DND-41 (cell line): ENCODE data around the gene HSPG2.

Experiments
- EZH2 ChIP-seq: IDR thresholded peaks from 3 replicates; pipeline ENCODE4 v1.6.1; 2012; ENCODE audit warnings: borderline replicate concordance, low read depth, mild to moderate bottlenecking, moderate library complexity, low read length, inconsistent platforms; ENCODE audit not compliant: severe bottlenecking
- TF ChIP-seq, protein P1 (sequence below): IDR thresholded peaks from 2 replicates; pipeline ENCODE4 v1.5.1; 2012; ENCODE audit warnings: borderline replicate concordance, low read length, moderate library complexity, mild to moderate bottlenecking; ENCODE audit not compliant: poor library complexity, severe bottlenecking; ENCODE audit errors: extremely low read depth

DNA sequence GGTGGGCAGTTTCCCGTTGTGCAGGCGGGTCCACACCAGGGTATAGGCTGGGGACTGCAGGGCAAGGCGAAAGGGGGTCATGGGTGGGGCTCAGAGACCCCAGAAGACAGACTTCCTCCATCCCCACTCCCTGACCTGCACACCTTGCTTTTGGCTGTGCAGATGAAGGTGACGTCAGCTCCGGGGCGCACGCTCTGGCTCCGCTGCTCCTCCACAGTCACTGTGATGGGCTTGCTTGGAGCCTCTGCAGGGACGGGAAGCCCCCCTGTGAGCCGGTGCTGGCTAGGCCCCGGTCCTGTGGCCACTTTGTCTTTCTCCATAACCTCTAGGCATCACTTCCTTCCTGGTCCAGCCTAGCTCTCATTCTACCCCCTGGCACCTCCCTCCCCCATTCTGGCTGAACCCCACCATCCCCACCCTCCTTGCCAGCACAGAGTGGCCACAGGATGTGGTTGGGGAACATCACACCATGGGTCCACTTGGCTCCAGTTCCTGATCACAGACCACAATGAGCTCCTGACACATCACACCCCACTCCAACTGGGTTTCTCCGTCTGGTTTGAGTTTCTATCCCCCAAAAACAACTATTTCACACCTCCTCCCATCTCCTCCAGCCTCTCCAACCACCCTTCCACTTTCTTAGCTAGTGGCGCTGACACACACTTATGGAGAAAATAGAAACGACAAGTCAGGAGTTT is 79.8 kb downstream of the HSPG2 start:
- TF ChIP-seq, protein P1, sequence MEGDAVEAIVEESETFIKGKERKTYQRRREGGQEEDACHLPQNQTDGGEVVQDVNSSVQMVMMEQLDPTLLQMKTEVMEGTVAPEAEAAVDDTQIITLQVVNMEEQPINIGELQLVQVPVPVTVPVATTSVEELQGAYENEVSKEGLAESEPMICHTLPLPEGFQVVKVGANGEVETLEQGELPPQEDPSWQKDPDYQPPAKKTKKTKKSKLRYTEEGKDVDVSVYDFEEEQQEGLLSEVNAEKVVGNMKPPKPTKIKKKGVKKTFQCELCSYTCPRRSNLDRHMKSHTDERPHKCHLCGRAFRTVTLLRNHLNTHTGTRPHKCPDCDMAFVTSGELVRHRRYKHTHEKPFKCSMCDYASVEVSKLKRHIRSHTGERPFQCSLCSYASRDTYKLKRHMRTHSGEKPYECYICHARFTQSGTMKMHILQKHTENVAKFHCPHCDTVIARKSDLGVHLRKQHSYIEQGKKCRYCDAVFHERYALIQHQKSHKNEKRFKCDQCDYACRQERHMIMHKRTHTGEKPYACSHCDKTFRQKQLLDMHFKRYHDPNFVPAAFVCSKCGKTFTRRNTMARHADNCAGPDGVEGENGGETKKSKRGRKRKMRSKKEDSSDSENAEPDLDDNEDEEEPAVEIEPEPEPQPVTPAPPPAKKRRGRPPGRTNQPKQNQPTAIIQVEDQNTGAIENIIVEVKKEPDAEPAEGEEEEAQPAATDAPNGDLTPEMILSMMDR, result no peak
- TF ChIP-seq EZH2, result no peak
